CD4-positive, alpha-beta T cell treated with Interleukin-4 for 4 hours (primary cell): ENCODE measurements around the gene OSBP2.
A peak's percentile ranks its signal among the peaks of the same experiment; 100 is the strongest.
"Not testable (repeated sequence)": the region's sequence is repeated elsewhere in the genome, so short reads cannot be mapped to it uniquely, and the experiment has no call there.

Experiments
- DNase-seq: peaks from one replicate; pipeline ENCODE4 v3.0.0-alpha.2; 2020

Gene OSBP2

GRCh38 chr22:30773919-30774318 is 79.2 kb downstream of the OSBP2 start:
- no peak for DNase-seq

GRCh38 chr22:30774566-30774965 is 79.9 kb downstream of the OSBP2 start:
- DNase-seq: no peak

- no peak for DNase-seq
These were observed 81.8 kb downstream of the OSBP2 start for GRCh38 chr22:30776476-30776875.

GRCh38 chr22:30777146-30777545 is 82.5 kb downstream of the OSBP2 start:
- DNase-seq: not testable (repeated sequence)

GRCh38 chr22:30777587-30777986 is 82.9 kb downstream of the OSBP2 start:
- no peak for DNase-seq

GRCh38 chr22:30778261-30778660 is 83.6 kb downstream of the OSBP2 start:
- no peak for DNase-seq

- DNase-seq: no peak
These were observed 85.4 kb downstream of the OSBP2 start for GRCh38 chr22:30780026-30780425.

GRCh38 chr22:30781271-30781875 is 86.7 kb downstream of the OSBP2 start:
- DNase-seq: no peak

GRCh38 chr22:30782613-30783012 is 87.9 kb downstream of the OSBP2 start:
- no peak for DNase-seq

- DNase-seq: no peak
These were observed 88.3 kb downstream of the OSBP2 start for GRCh38 chr22:30783021-30783420.

GRCh38 chr22:30785527-30785926 is 90.9 kb downstream of the OSBP2 start:
- no peak for DNase-seq

GRCh38 chr22:30790366-30790765 is 95.7 kb downstream of the OSBP2 start:
- no peak for DNase-seq

- DNase-seq: no peak
These were observed 97.8 kb downstream of the OSBP2 start for GRCh38 chr22:30792456-30792855.

GRCh38 chr22:30795118-30795517 is 100.4 kb downstream of the OSBP2 start:
- DNase-seq: no peak

- no peak for DNase-seq
These were observed 107.0 kb downstream of the OSBP2 start for GRCh38 chr22:30801695-30802094.

GRCh38 chr22:30802202-30803166 is 107.8 kb downstream of the OSBP2 start:
- DNase-seq: peak; percentile 39

- no peak for DNase-seq
These were observed 109.0 kb downstream of the OSBP2 start for GRCh38 chr22:30803679-30804078.

GRCh38 chr22:30804626-30805025 is 110.0 kb downstream of the OSBP2 start:
- DNase-seq: no peak

- DNase-seq: no peak
These were observed 111.8 kb downstream of the OSBP2 start for GRCh38 chr22:30806391-30806861.

- no peak for DNase-seq
These were observed 114.4 kb downstream of the OSBP2 start for GRCh38 chr22:30809086-30809485.

GRCh38 chr22:30810105-30810504 is 115.4 kb downstream of the OSBP2 start:
- DNase-seq: no peak

- no peak for DNase-seq
These were observed 119.3 kb downstream of the OSBP2 start for GRCh38 chr22:30813936-30814335.

GRCh38 chr22:30816413-30816812 is 121.7 kb downstream of the OSBP2 start:
- DNase-seq: no peak

GRCh38 chr22:30821381-30821780 is 126.7 kb downstream of the OSBP2 start:
- DNase-seq: no peak
